GM03348 (cell line): ENCODE results near the gene RFWD3.

Experiments
- DNase-seq: peaks from one replicate; pipeline ENCODE4 v3.0.0; 2012; ENCODE audit warnings: low spot score

The RFWD3 gene

GRCh38 chr16:74623214-74623838 lies 43.4 kb downstream of the RFWD3 start:
- peak; percentile 68 for DNase-seq

- DNase-seq = no peak
Measured at GRCh38 chr16:74622005-74622404, 44.7 kb downstream of the RFWD3 start.

DNA sequence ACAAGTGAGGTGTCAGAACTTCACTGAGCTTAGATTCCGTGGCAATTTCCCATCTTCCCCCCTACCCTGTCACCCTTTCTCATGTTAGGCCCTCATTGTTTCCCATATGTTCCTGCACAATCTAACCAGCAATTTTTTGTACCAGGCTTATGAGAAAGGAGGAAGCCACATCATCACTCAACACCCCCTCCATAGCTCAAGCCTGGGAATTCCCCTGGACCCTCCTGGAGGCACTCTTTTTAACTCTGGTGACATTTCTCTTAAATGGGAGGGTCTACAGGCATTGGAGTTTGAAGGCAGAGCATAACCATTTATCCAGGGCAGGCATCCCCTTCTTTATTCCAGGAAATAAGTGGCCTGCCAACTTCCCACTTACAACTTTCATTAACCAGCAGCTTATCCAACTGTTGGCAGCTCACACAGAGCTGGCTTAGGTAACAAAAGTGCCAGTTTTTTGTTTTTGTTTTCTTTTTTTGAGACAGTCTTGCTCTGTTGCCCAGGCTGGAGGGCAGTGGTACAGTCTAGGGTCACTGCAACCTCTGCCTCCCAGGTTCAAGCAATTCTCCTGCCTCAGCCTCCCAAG lies 49.4 kb downstream of the RFWD3 start:
- DNase-seq = no peak

DNA sequence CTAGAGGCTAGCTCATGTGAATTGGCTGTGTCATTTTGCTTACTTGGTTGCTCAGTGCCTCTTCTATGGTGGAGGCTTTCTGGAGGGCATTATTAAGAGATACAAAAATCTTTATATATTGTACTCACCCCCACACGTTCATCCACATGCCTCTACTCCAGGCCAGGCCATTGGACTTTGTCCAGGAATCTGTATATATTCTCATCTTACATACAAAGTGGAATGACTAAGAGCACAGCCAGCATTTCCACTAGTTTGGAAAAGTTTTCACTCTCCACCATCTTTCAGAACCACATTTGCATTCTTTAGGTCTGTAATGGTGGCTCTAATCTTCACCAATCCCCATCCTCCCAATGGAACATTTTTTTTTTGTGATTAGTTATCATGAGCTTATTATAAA lies 55.0 kb downstream of the RFWD3 start:
- DNase-seq = no peak

DNA sequence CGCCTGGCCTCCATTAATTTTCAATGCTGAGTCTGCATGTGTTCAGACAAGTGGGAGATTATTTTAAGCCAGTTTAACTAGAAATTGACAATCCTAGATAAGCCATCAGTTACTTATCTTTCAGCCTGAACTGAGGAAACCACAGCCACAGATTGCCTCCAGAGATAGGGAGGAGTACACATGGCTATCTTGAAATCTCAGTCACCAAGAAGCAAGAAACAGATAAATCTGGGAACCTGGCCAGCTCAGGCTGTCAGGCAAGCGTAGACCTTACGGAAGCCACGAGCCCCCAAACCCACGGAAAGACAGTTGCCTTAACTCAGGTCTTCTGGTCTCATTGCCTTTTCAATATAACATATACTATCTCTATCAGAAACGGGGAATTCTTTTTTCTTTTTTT lies 57.7 kb downstream of the RFWD3 start:
- no peak for DNase-seq

GRCh38 chr16:74608381-74608780 lies 58.3 kb downstream of the RFWD3 start:
- DNase-seq = no peak

DNA sequence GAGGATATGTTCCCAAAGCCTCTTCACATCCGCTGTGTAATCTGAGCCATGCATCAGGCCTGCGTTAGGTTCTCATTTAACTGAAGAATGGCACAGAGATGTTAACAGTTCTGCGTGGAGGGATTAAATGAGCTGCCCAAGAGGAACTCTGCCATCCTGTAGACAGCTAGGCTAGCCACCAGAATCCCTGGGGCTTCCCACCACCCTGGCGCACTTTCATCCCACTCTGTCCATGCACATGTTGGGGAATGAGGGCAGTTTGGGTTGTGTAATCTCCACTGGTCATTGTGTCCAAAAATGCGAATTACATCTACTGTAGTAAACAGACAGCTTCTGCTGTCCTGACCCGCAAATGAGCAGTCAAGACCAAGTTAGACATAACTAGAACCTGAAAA lies 58.7 kb downstream of the RFWD3 start:
- peak; percentile 34 for DNase-seq

DNA sequence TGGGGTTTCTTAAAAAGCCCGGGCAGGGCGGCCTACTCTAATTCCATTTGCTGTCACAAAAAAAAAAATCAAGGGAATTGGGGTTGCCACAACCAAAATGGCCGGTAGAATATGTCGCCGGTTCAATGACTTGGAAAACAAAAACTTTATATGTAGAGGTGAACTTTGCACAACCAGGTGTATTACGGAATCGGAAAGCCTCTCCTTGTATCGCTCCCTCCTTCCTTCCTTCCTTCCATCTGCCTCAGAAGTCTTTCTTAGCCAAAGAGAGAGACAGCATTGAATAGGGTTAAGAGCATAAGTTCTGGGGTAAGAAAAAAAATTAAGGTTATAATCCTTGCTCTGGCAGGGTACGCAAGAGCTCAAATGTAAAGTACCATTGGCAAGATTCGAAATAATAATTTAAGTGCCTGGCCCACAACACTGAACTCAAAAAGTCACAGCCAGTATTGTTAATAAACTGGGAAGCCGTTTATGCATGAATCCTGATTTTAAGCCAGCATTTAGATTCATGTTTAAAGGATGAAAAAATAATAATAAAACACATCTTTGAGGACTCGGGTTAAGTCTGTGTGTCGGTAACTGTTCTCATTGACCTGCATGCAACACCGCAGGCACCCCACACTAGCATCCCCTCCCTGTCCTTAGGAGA lies 59.2 kb downstream of the RFWD3 start:
- no peak for DNase-seq

GRCh38 chr16:74606521-74607309 lies 60.0 kb downstream of the RFWD3 start, which contains the start of gene GLG1:
Gene GLG1 (minus strand): TSS chr16:74607114. CDS start chr16:74607094, 20 bp downstream.
- DNase-seq = peak; percentile 97

DNA sequence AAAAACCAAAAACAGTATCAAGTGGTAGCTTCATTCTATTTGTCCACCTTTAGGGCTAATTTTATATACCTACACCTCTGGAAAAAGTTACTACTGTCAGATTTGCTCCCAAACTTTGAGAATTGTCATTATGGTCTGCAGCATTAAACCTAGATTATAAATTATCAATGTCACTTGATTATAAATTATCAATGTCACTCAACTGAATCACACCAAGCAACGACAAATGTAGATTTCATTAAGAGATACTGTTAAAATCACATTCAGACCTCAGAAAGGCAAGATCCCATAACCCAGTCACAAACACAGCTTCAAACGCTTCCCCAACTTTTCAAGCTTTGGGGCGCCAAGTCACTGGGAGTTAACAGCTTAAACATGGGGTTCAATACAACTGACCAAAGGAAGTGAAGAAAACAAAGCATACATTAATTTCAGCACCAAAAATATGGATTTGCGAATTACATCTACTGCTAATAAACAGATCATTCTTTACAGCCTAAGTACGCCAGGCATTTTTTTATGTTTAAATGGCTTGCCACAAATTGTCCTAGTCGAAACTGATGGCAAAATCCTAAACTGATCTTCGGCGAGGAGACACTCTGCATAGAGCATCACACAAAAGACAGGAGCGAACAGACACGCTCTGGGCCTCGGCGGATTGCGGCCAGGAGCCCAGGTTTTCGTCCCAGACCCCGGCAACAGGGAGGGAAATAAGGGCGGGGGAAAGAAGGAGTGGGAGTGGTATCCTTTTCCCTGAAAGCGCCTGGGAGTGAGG lies 60.7 kb downstream of the RFWD3 start:
- no peak for DNase-seq

DNA sequence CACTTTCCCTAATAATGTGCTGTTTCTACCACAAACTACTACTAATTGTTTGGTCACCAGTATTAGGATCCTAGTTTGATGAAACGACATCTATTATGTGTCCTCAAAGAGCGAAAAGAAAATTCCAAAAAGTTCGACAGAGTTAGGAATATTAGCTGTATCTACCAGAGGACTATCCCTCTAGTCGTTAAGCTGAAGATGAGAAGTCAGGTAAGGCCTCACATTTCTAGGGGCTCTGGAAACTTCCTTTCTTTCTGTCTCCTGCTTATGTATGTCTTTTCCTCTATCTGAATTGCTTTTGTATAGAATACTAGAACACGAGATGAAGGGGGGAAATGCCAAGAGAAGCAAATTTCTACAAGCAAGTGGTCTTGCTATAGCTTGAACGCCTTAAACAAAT lies 61.3 kb downstream of the RFWD3 start:
- no peak for DNase-seq

DNA sequence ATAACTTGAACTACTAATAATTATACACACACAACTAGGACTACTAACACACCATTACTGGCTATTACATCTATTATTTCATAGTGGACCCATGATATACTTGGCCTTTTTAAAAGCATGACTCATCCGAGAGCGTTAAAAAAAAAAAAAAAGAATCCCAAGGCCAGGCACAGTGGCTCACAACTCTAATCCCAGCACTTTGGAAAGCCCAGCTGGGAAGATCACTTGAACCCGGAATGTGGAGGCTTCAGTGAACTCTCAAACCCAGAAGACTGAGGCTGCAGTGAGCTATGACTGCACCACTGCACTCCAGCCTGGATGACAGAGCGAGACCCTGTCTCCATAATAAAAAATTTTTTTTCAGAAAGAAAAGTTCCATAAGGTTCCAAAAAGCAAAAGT lies 62.8 kb downstream of the RFWD3 start:
- DNase-seq = no peak

DNA sequence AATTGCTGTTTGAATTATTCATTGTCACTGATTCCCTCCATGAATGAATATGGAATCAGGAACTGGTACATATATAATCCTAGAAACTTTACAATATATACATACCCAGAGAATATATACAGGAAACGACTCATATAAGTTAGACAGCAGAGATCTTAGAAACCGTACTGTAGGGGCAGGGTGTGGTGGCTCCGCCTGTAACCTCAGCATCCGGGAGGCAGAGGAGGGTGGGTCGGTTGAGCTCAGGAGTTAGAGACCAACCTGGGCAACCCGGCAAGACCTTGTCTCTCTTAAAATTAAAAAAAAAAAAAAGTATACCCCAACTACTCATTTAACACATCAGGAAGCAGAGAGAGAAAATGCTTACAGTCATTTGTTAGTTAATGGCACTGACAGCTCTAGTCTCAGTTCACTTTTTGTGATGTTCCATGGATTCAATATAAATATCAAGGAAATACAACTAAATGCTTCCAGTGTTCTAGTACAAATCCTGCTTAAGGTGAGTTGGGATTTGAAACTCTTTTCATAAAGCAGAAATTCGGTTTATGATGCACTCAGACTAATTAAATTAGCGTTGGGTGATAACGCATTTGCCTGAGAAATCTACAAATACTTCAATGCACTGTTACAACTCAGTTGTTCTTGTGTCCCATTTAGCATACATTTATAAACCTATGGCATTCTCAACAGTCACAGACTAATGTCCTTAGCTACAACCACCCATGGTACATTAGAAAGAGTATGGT lies 65.4 kb downstream of the RFWD3 start:
- DNase-seq = no peak

- DNase-seq = no peak
Measured at GRCh38 chr16:74596586-74596985, 70.1 kb downstream of the RFWD3 start.

- no peak for DNase-seq
Measured at GRCh38 chr16:74592847-74593246, 73.8 kb downstream of the RFWD3 start.

DNA sequence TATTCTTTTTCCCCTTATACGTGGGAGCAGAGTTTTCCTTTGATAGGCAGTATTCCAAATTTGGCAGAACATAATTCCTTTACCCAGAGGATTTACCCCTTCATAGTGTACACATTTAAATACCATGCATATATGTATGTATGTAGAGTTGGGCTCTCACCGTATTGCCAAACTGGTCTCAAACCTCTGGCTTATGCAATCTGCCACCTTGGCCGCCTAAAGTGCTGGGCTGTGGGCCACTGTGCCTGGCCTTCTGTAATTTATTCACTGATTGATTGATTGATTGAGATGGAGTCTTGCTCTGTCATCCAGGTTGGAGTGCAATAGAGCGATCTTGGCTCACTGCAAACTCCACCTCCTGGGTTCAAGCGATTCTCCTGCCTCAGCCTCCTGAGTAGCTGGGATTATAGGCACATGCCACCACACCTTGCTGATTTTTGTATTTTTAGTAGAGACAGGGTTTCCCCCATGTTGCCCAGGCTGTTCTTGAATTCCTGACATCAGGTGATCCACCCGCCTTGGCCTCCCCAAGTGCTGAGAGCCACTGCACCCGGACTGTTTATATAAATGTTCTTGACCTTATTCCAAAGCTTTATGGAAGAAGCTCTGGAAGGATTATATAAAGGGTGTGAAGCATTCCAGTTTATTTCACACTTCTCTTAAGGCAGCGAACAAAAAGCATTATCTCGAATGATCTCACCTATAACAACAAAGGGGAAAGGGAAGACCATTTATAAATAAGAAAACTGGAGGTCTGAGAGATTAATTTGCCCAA lies 74.6 kb downstream of the RFWD3 start:
- DNase-seq = no peak

DNA sequence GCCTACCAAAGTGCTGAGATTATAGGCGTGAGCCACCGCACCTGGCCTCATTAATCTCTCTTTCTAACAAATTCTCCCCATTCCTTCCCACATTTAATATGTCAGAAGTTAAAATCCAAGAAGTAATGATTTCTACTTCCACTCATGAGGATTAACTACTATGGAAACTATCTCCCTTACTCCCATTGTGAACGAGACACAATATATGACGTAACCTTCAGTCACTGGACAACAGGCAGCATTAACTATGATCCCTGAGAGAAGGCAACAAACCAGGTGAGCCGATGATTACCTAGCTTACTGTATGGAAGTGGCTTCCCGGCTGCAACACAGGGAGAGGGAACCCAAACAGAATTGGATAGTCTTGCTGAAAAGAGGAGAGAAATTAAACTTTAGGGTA lies 79.7 kb downstream of the RFWD3 start:
- DNase-seq = no peak

GRCh38 chr16:74585846-74586443 lies 80.7 kb downstream of the RFWD3 start:
- no peak for DNase-seq

DNA sequence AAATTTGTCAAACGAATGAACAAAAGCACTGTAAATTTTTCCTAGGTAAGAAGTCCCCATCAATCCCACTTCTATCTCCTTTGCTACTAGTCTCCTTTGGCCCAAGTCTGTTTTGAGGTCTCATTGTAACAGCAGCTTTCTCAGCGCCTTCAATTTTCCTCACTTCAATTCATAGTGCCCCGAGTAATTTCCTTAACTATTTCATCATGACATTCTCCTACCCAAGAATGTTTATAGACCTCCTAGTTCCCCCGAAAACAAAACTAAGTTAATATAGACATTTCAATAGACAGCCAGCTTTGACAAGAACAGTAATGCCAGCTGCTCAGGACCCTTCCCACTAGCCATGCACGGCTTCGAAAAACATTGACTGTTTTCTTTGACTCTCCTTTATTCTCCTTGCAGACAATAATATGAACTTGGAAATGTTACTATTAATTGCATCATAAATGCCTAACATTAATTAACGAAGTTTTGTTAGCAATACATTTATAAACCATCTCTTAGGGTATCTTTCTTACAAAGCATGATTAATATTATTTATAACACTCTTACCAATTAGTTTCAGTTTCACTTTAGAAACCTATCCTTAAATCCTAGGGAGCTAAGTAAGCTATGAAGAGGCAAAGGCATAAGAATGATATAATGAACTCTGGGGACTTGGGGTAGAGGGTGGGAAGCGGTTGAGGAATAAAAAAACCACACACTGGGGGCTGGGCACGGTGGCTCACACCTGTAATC lies 82.6 kb downstream of the RFWD3 start:
- no peak for DNase-seq
